Endometrial microvascular endothelial cells (primary cell): ENCODE results near the gene ZNF613. TPM values are rescaled to one million over a fixed set of nuclear protein-coding genes. Genes with fewer than 3 reads are reported as not detected.
"Not testable (repeated sequence)": the region's sequence is repeated elsewhere in the genome, so short reads cannot be mapped to it uniquely, and the experiment has no call there.

ENCODE experiments used
- in situ Hi-C: cut with HindIII; loops from 2 replicates; pipeline ENCODE4 v1.10.0; 2017; ENCODE audit warnings: low sequenced_read_pairs, low pct_unique_long_range_greater_than_20kb; ENCODE audit errors: inconsistent ontology term
- total RNA-seq: library from RNA; depleted of rRNA; stranded (reverse); fragments of >200 nt; gene quantifications from one replicate; pipeline ENCODE4 v1.2.3, GENCODE V29; 2015; ENCODE audit errors: inconsistent ontology term

Gene ZNF613
- total RNA-seq, 1 donor from 2014 or later, result 4.5 TPM

DNA sequence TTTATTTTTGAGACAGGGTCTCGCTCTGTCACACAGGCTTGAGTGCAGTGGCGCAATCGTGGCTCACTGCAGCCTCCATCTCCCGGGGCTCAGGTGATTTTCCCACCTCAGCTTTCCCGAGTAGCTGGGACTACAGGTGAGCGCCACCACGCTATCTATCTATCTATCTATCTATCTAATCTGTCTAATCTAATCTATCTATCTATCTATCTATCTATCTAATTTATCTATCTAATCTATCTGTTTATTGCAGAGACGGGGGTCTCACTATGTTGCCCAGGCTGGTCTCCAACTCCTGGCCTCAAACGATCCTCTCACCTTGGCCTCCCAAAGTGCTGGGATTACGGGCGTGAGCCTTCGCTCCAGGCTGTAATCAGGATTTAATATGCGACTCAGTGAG lies 587 bp downstream of the ZNF613 start:
- in situ Hi-C loops, result no loop called here

GRCh38 chr19:51931921-51932320 lies 4.6 kb downstream of the ZNF613 start:
- in situ Hi-C loops, result no loop called here

DNA sequence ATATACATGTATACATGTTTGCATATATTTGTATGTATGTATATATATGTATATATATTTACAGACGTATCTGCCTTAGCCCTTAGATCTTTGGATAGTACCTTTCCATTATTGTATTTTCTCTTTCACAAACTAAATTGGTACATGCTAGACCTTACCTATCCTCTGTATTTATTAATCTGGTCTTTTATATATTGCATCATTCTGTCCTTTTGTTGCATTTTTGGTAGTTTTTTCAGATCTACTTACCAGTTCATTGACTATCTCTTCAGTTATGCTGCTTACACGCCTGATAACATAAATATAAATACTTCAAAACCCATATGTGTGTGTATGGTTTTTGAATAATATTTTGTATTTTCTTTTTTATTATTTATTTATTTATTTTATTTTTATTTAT lies 11.7 kb downstream of the ZNF613 start:
- in situ Hi-C loops, result no loop called here

DNA sequence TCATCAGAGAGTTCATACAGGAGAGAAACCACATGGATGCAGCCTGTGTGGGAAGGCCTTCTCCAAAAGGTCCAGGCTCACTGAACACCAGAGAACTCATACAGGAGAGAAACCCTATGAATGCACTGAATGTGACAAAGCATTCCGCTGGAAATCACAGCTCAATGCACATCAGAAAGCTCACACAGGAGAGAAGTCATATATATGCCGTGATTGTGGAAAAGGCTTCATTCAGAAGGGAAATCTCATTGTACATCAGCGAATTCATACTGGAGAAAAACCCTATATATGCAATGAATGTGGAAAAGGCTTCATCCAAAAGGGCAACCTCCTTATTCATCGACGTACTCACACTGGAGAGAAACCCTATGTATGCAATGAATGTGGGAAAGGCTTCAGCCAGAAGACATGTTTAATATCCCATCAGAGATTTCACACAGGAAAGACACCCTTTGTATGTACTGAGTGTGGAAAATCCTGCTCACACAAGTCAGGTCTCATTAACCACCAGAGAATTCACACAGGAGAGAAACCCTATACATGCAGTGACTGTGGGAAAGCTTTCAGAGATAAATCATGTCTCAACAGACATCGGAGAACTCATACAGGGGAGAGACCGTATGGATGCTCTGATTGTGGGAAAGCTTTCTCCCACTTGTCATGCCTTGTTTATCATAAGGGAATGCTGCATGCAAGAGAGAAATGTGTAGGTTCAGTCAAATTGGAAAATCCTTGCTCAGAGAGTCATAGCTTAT lies 17.7 kb downstream of the ZNF613 start:
- in situ Hi-C loops, result no loop called here

DNA sequence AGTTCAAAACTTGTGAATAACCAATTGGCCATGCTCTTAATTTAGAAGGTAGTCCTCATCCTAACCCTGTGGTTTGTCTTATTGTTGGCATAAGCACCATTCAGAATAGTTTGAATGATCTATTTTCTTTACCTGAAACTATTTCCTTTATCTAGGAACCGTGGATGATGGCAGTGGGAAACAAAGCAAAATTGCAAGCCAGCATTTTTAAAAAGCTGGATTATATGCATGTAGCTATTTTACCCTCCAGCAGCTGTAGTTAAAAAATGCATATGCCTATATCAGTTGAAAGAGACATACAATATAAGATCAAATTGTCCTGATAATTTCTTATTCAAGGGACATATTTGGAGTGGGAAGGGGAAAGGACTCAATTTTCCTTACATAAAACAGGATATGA lies 19.3 kb downstream of the ZNF613 start:
- in situ Hi-C loops, result no loop called here

GRCh38 chr19:51948975-51949374 lies 21.7 kb downstream of the ZNF613 start:
- in situ Hi-C loops, result no loop called here

DNA sequence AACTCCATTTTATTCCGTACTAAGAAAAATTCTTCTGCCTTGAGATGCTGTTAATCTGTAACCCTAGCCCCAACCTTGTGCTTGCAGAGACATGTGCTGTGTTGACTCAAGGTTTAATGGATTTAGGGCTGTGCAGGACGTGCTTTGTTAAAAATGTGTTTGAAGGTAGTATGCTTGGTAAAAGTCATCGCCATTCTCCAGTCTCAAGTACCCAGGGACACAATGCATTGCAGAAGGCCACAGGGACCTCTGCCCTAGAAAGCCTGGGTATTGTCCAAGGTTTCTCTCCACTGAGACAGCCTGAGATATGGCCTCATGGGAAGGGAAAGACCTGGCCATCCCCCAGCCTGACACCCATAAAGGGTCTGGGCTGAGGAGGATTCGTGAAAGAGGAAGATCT lies 30.6 kb downstream of the ZNF613 start:
- in situ Hi-C loops, result not testable (repeated sequence)

DNA sequence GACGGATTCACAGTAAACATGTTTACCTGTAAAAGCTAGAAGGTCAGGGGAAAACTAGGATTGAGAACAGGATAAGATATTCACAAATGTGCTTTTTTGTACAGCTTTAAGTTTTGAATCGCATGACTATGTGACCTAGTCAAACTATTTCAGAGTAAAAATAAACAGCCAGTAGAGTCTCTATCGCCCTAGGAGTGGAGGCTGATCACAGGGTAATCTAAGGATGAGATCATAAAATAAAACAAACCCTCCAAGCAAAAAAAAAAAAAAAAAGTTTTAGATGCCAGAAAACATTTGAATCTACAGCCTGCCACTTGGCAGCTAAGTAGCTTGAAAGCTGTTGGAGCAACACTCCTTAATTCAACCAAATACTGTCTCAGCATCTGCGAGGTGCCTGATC lies 32.5 kb downstream of the ZNF613 start:
- in situ Hi-C loops, result no loop called here

DNA sequence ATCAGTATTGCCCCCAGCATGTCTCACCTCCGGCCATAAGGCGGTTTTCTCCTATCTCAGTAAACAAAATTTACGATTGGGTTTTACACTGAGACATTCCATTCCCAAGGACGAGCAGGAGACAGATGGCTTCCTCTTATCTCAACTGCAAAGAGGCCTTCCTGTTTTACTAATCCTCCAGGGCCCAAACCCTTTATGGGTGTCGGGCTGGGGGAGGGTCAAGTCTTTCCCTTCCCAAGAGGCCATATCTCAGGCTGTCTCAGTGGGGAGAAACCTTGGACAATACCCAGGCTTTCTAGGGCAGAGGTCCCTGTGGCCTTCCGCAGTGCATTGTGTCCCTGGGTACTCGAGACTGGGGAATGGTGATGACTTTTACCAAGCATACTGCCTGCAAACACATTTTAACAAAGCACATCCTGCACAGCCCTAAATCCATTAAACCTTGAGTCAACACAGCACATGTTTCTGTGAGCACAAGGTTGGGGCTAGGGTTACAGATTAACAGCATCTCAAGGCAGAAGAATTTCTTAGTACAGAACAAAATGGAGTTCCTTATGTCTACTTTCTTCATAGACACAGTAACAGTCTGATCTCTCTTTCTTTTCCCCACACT lies 33.5 kb downstream of the ZNF613 start:
- in situ Hi-C loops, result not testable (repeated sequence)

DNA sequence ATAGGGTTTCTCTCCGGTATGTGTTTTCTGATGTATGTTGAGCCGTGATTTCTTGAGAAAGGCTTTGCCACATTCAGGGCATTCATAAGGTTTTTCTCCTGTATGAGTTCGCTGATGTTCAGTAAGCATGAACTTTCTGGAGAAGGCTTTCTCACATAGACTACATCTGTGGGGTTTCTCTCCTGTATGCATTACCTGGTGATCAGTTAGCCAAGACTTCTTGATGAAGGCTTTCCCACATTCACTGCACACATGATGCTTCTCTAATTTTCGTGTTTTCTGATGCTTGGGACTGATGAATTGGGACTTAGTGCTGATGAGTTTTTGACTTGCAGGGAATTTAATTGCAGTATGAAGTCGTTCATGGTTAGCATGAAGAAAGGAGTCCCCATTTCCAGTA lies 38.3 kb downstream of the ZNF613 start:
- in situ Hi-C loops, result no loop called here

GRCh38 chr19:51970718-51971117 lies 43.4 kb downstream of the ZNF613 start:
- in situ Hi-C loops, result no loop called here

DNA sequence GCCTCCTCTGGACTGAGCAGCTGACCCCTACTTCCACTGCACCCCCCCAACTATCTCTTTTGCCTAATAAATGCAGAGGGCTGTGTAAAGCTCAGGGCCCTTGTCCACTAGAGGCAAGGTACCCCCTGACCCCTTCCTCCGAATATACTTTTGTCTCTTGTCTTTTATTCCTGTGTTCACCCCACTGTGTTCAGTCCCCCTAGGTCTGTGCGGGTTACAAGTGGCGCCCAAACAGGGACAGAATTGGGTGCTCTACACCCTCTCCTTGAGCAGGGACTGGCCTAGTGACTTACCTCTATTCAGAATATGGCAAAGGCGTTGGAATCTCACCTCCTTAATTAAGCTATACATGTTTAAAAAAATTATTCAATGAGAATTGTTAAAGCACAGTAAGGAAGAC lies 44.4 kb downstream of the ZNF613 start:
- in situ Hi-C loops, result no loop called here

- in situ Hi-C loops, result not testable (repeated sequence)
Observed at GRCh38 chr19:51975787-51976186, 48.5 kb downstream of the ZNF613 start.

- in situ Hi-C loops, result no loop called here
Observed at GRCh38 chr19:51976852-51977251, 49.6 kb downstream of the ZNF613 start.

- in situ Hi-C loops, result no loop called here
Observed at GRCh38 chr19:51977346-51977745, 50.1 kb downstream of the ZNF613 start.

DNA sequence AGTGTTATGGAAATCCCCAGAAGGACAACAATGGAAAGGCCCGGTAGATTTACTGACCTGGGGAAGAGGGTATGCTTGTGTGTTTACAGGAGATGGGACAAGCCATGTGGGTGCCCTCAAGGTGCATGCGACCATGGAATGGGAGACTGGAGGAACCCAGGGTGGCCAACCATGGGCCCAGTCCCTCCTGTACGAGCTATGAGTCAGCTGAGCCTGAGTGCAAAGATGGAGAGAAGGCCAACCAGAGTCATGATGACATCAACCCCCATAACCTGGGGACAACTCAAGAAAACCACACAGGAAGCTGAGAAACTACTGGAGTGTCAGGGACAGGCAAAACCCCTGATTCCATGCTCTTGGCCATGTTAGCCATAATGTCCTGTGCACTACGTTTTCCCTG lies 51.6 kb downstream of the ZNF613 start:
- in situ Hi-C loops, result no loop called here

DNA sequence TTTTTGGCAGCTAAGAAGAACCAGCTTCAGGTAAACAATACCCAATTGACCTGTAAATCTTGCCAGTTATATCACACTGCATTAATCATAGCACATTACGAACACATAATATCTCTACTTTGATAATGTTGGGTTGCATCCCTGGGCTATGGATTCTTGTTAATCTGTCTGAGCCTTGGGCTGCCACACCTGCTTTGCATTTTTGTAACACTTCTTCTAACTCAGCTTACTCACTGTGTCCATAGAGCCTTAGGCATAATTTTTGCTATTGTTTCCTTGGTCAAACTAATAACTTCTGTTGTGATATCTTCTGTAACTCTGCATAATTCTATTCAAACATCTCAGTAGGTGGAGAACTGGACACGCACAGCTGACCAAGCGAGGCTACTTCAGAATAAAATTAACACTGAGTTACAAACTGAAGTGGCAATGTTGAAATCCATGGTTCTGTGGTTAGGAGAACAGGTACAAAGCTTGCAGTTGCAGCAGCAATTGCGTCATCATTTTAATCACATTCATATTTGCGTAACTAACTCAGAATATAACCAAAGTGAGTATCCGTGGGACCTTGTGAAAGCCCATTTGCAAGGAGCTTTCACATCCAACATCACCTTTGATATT lies 53.0 kb downstream of the ZNF613 start:
- in situ Hi-C loops, result no loop called here

- in situ Hi-C loops, result not testable (repeated sequence)
Observed at GRCh38 chr19:51980926-51981325, 53.7 kb downstream of the ZNF613 start.

- in situ Hi-C loops, result no loop called here
Observed at GRCh38 chr19:51983361-51983760, 56.1 kb downstream of the ZNF613 start.
